Loucy (cell line): ENCODE measurements around the gene PRKCZ.

ENCODE experiments used
- H2AFZ ChIP-seq: fragments of 200-600 bp; sonication (generic); 2 replicates; pipeline ENCODE4 v1.6.0; 2016; ENCODE audit warnings: antibody characterized with exemption, mild to moderate bottlenecking, low read length, moderate library complexity
- H3F3A ChIP-seq: fragments of 200-600 bp; 2 replicates; pipeline ENCODE4 v1.6.0; 2016; ENCODE audit warnings: antibody characterized with exemption, low read depth, mild to moderate bottlenecking
- H3K27me3 ChIP-seq: fragments of 200-600 bp; sonication (generic); 2 replicates; pipeline ENCODE4 v1.6.1; 2014; ENCODE audit warnings: low read length, mild to moderate bottlenecking; ENCODE audit not compliant: insufficient read depth, poor library complexity, severe bottlenecking
- H3K36me3 ChIP-seq: fragments of 200-600 bp; sonication (generic); 2 replicates; pipeline ENCODE4 v1.6.1; 2016; ENCODE audit warnings: low read length; ENCODE audit not compliant: insufficient read depth
- H3K4me1 ChIP-seq: fragments of 200-600 bp; sonication (generic); 2 replicates; pipeline ENCODE4 v1.5.1; 2014; ENCODE audit warnings: low read length, mild to moderate bottlenecking; ENCODE audit not compliant: insufficient read depth, poor library complexity, severe bottlenecking
- H3K4me2 ChIP-seq: fragments of 200-600 bp; sonication (generic); 2 replicates; pipeline ENCODE4 v1.6.0; 2014; ENCODE audit warnings: antibody characterized with exemption, low read length, low read depth, mild to moderate bottlenecking; ENCODE audit not compliant: poor library complexity, severe bottlenecking
- H3K4me3 ChIP-seq: fragments of 200-600 bp; sonication (generic); 2 replicates; pipeline ENCODE4 v1.5.1; 2014; ENCODE audit warnings: low read length, mild to moderate bottlenecking, mixed read lengths; ENCODE audit not compliant: poor library complexity, severe bottlenecking
- H3K79me2 ChIP-seq: fragments of 200-600 bp; sonication (generic); 2 replicates; pipeline ENCODE4 v1.6.1; 2014; ENCODE audit warnings: low read length; ENCODE audit not compliant: insufficient read depth
- H3K9ac ChIP-seq: fragments of 200-600 bp; sonication (generic); 2 replicates; pipeline ENCODE4 v1.6.0; 2014; ENCODE audit warnings: mild to moderate bottlenecking, low read depth, low read length, moderate library complexity; ENCODE audit not compliant: poor library complexity, severe bottlenecking
- H3K9me2 ChIP-seq: fragments of 200-600 bp; sonication (generic); replicated peaks from 2 replicates; pipeline ENCODE4 v1.6.1; 2016; ENCODE audit warnings: low read depth, low read length, mixed read lengths
- H3K9me3 ChIP-seq: fragments of 200-600 bp; sonication (generic); 2 replicates; pipeline ENCODE4 v1.6.1; 2014; ENCODE audit warnings: mild to moderate bottlenecking, antibody characterized with exemption, low read length, low read depth; ENCODE audit not compliant: insufficient read depth
- H4K20me1 ChIP-seq: fragments of 200-600 bp; sonication (generic); 2 replicates; pipeline ENCODE4 v1.6.0; 2014; ENCODE audit warnings: antibody characterized with exemption, low read length, mild to moderate bottlenecking; ENCODE audit not compliant: insufficient read depth, poor library complexity, severe bottlenecking
- CTCF ChIP-seq: fragments of 200-600 bp; sonication (generic); conservative IDR thresholded peaks from 2 replicates; pipeline ENCODE4 v1.5.1; 2014; ENCODE audit warnings: mild to moderate bottlenecking, antibody characterized with exemption, low read length
- EZH2phosphoT487 ChIP-seq: fragments of 200-600 bp; IDR thresholded peaks from 2 replicates; pipeline ENCODE4 v1.6.1; 2018; ENCODE audit warnings: antibody characterized with exemption, mild to moderate bottlenecking, moderate library complexity, borderline replicate concordance

Gene PRKCZ

GRCh38 chr1:2190491-2190976, 140.3 kb downstream of the PRKCZ start:
- no peak overlapping the region for H3K4me3 ChIP-seq
- no peaks in the 10 kb centered on the region for H3K36me3 ChIP-seq
- H3K9ac ChIP-seq: no peak overlapping the region

GRCh38 chr1:2192031-2192995, 142.1 kb downstream of the PRKCZ start:
- no peak overlapping the region for H2AFZ ChIP-seq
- peak overlapping the region; percentile 82 for H3K9ac ChIP-seq
- TF ChIP-seq EZH2phosphoT487: no peak
- no peak for TF ChIP-seq CTCF
- H3K9me2 ChIP-seq: no peaks in the 10 kb centered on the region
- no peaks in the 10 kb centered on the region for H3F3A ChIP-seq
- peak overlapping the region; percentile 92 for H3K4me2 ChIP-seq
- H3K4me3 ChIP-seq: peak overlapping the region; percentile 69
- peaks cover 14% of the 10 kb centered on the region for H3K4me1 ChIP-seq
- peaks cover 8% of the 10 kb centered on the region for H4K20me1 ChIP-seq
- H3K79me2 ChIP-seq: peaks cover 30% of the 10 kb centered on the region
- H3K9me3 ChIP-seq: no peaks in the 10 kb centered on the region
- H3K36me3 ChIP-seq: no peaks in the 10 kb centered on the region
- H3K27me3 ChIP-seq: no peaks in the 10 kb centered on the region

More at GRCh38 chr1:2190491-2190976, 140.3 kb downstream of the PRKCZ start:
- TF ChIP-seq CTCF (no peak), EZH2phosphoT487 (no peak)
- Histone ChIP-seq H3K9me3 (no peaks in the 10 kb centered on the region), H4K20me1 (peaks cover 8% of the 10 kb centered on the region), H3F3A (no peaks in the 10 kb centered on the region), H3K79me2 (peaks cover 30% of the 10 kb centered on the region), H3K9me2 (no peaks in the 10 kb centered on the region), H2AFZ (no peak overlapping the region), H3K4me2 (no peak overlapping the region), H3K4me1 (peaks cover 14% of the 10 kb centered on the region), H3K27me3 (no peaks in the 10 kb centered on the region)

GRCh38 chr1:2193514-2194281, 143.5 kb downstream of the PRKCZ start:
- peaks cover 8% of the 10 kb centered on the region for H4K20me1 ChIP-seq
- no peaks in the 10 kb centered on the region for H3F3A ChIP-seq
- H3K27me3 ChIP-seq: no peaks in the 10 kb centered on the region
- H3K4me2 ChIP-seq: peak overlapping the region; percentile 92
- TF ChIP-seq EZH2phosphoT487 (no peak), CTCF (no peak)
- H2AFZ ChIP-seq: no peak overlapping the region
- H3K36me3 ChIP-seq: no peaks in the 10 kb centered on the region
- peaks cover 30% of the 10 kb centered on the region for H3K79me2 ChIP-seq
- H3K9me3 ChIP-seq: no peaks in the 10 kb centered on the region
- peak overlapping the region; percentile 69 for H3K4me3 ChIP-seq
- H3K4me1 ChIP-seq: peaks cover 14% of the 10 kb centered on the region
- peak overlapping the region; percentile 82 for H3K9ac ChIP-seq
- H3K9me2 ChIP-seq: no peaks in the 10 kb centered on the region
